Measurements from ENCODE around the gene HIF1AN.

Gene HIF1AN

GRCh38 chr10:100535715-100536353, at the start of gene HIF1AN:
Gene HIF1AN (plus strand): TSS chr10:100535943. CDS start chr10:100535959, 16 bp downstream.
- peak; percentile 97 for DNase-seq (ENCODE audit: low spot score)

GRCh38 chr10:100487529-100487928, 48.2 kb upstream of the HIF1AN start:
- DNase-seq (ENCODE audit: low spot score): no peak

- DNase-seq (ENCODE audit: low spot score): no peak
Observed at GRCh38 chr10:100489396-100489795, 46.3 kb upstream of the HIF1AN start.

- DNase-seq (ENCODE audit: low spot score): no peak
Observed at GRCh38 chr10:100490531-100490930, 45.2 kb upstream of the HIF1AN start.

- DNase-seq (ENCODE audit: low spot score): no peak
Observed at GRCh38 chr10:100496567-100496966, 39.2 kb upstream of the HIF1AN start.

GRCh38 chr10:100498059-100498458, 37.7 kb upstream of the HIF1AN start:
- no peak for DNase-seq (ENCODE audit: low spot score)

GRCh38 chr10:100501423-100501822, 34.3 kb upstream of the HIF1AN start:
- DNase-seq (ENCODE audit: low spot score): no peak

- DNase-seq (ENCODE audit: low spot score): peak; percentile 34
Observed at GRCh38 chr10:100502926-100503494, 32.7 kb upstream of the HIF1AN start.

- DNase-seq (ENCODE audit: low spot score): peak; percentile 50
Observed at GRCh38 chr10:100504096-100504495, 31.6 kb upstream of the HIF1AN start.

- DNase-seq (ENCODE audit: low spot score): no peak
Observed at GRCh38 chr10:100505164-100505563, 30.6 kb upstream of the HIF1AN start.

GRCh38 chr10:100506596-100507356, 29.0 kb upstream of the HIF1AN start:
- DNase-seq (ENCODE audit: low spot score): peak; percentile 68

- DNase-seq (ENCODE audit: low spot score): no peak
Observed at GRCh38 chr10:100507357-100507732, 28.4 kb upstream of the HIF1AN start.

- DNase-seq (ENCODE audit: low spot score): no peak
Observed at GRCh38 chr10:100508266-100508665, 27.5 kb upstream of the HIF1AN start.

GRCh38 chr10:100508691-100509150, 27.0 kb upstream of the HIF1AN start:
- DNase-seq (ENCODE audit: low spot score): peak; percentile 65

- DNase-seq (ENCODE audit: low spot score): no peak
Observed at GRCh38 chr10:100509241-100509840, 26.4 kb upstream of the HIF1AN start.

GRCh38 chr10:100510533-100511308, 25.0 kb upstream of the HIF1AN start:
- DNase-seq (ENCODE audit: low spot score): no peak

- no peak for DNase-seq (ENCODE audit: low spot score)
Observed at GRCh38 chr10:100515612-100516011, 20.1 kb upstream of the HIF1AN start.

GRCh38 chr10:100516847-100517246, 18.9 kb upstream of the HIF1AN start:
- no peak for DNase-seq (ENCODE audit: low spot score)

GRCh38 chr10:100518761-100519241, 16.9 kb upstream of the HIF1AN start:
- peak; percentile 79 for DNase-seq (ENCODE audit: low spot score)

- peak; percentile 16 for DNase-seq (ENCODE audit: low spot score)
Observed at GRCh38 chr10:100519311-100520051, 16.3 kb upstream of the HIF1AN start, which contains the start of gene SEC31B. Gene SEC31B (minus strand): TSS chr10:100519861. CDS start chr10:100516952, 2,909 bp downstream.

GRCh38 chr10:100520811-100521210, 14.9 kb upstream of the HIF1AN start:
- no peak for DNase-seq (ENCODE audit: low spot score)

Measured in GM03348 (cell line).